Kidney (tissue), 14 donors: ENCODE results near the gene ANKRD1. TPM values are rescaled to one million over a fixed set of nuclear protein-coding genes. Genes with fewer than 3 reads are reported as not detected.

ENCODE experiments used
- DNase-seq, 5 donors: peaks; one replicate each; pipeline ENCODE4 v3.0.0-alpha.2; 2013 to 2020
- FAIRE-seq: peaks from 2 replicates; lab custom pipeline; 2012; peaks lifted over from hg19 to GRCh38; lab: Jason Lieb, UNC
- H3K27ac ChIP-seq, 2 donors: one replicate each; pipeline ENCODE4 v1.7.0; 2013; ENCODE audit warnings: low read depth in 2 of 2, low read length in 2 of 2, inconsistent platforms in 1 of 2
- H3K27me3 ChIP-seq: one replicate; pipeline ENCODE4 v1.7.1; 2013; ENCODE audit warnings: low read length, inconsistent platforms; ENCODE audit not compliant: control insufficient read depth, insufficient read depth
- H3K36me3 ChIP-seq, 3 donors: one replicate each; pipeline versions ENCODE4 v1.7.0 to v1.7.1; 2013; ENCODE audit warnings: low read length in 3 of 3, control low read depth in 1 of 3, inconsistent platforms in 1 of 3; ENCODE audit not compliant: insufficient read depth in 3 of 3, control insufficient read depth in 2 of 3
- H3K4me1 ChIP-seq, 3 donors: one replicate each; pipeline versions ENCODE4 v1.7.0 to v1.7.1; 2013; ENCODE audit warnings: low read length in 3 of 3, inconsistent platforms in 1 of 3, low read depth in 1 of 3; ENCODE audit not compliant: control insufficient read depth in 2 of 3, insufficient read depth in 2 of 3
- H3K4me3 ChIP-seq, 3 donors: one replicate each; pipeline versions ENCODE4 v1.7.0 to v1.8.1; 2013; ENCODE audit warnings: low read length in 3 of 3, control low read depth in 1 of 3, inconsistent platforms in 1 of 3
- H3K9ac ChIP-seq, 3 donors: one replicate each; pipeline versions ENCODE4 v1.7.0 to v1.7.1; 2013; ENCODE audit warnings: low read length in 3 of 3, control low read depth in 1 of 3, inconsistent platforms in 1 of 3
- H3K9me3 ChIP-seq, 3 donors: one replicate each; pipeline versions ENCODE4 v1.7.0 to v1.7.1; 2013; ENCODE audit warnings: low read length in 3 of 3, control low read depth in 1 of 3, inconsistent platforms in 1 of 3; ENCODE audit not compliant: control insufficient read depth in 2 of 3, insufficient read depth in 1 of 3
- CTCF ChIP-seq: IDR thresholded peaks from 3 replicates; pipeline ENCODE4 v1.5.1; 2012; ENCODE audit warnings: mild to moderate bottlenecking, moderate library complexity, borderline replicate concordance; ENCODE audit not compliant: insufficient read depth; ENCODE audit errors: extremely low read depth
- intact Hi-C: fragments of 100-400 bp; cut with DNase I; formaldehyde crosslinking; loops from one replicate; pipeline ENCODE4 v1.11.1; 2022
- polyA plus RNA-seq: library from polyadenylated mRNA; stranded (reverse); fragments of 350-450 nt; fragmentation: Illumina TruSeq; extraction: RNeasy Lipid Tissue Mini Kit (QIAGEN cat#74804); gene quantifications from one replicate; pipeline ENCODE4 v1.2.3, GENCODE V29; 2014; ENCODE audit warnings: low read depth, low replicate concordance; ENCODE audit not compliant: insufficient read depth
- total RNA-seq: library from RNA; stranded (reverse); fragmentation: NEBNext Ultra II Directional; extraction: Animal tissue kit (Norgen Biotek cat#: 25700); gene quantifications from one replicate; pipeline ENCODE4 v1.2.1, GENCODE V29; 2021
- donor health status: control.
- donor health status: control.
- donor health status: control.
- donor health status: control.
- donor health status: control.
- donor health status: DM: yes; HTN: yes; CAD: no.
- donor health status: Normal renal cell carcinoma (clear cell type).

ANKRD1 gene
- total and polyA plus RNA-seq, 2 donors from 2014 or later: 0.58 TPM; not detected in 1

GRCh38 chr10:90965720-90966119 is 44.8 kb upstream of the ANKRD1 start:
- FAIRE-seq: no peak

GRCh38 chr10:90964781-90965465 is 44.0 kb upstream of the ANKRD1 start:
- H3K4me3 ChIP-seq: no peak overlapping the region
- peak in 2 of 5 donors; percentile 31 to 69 for DNase-seq
- no peaks in the 10 kb centered on the region for H3K36me3 ChIP-seq
- no peaks in the 10 kb centered on the region for H3K27me3 ChIP-seq
- FAIRE-seq: no peak
- H3K27ac ChIP-seq: no peak overlapping the region
- H3K4me1 ChIP-seq: no peaks in the 10 kb centered on the region
- intact Hi-C loops: no loop called here
- no peak overlapping the region for H3K9ac ChIP-seq
- TF ChIP-seq CTCF: no peak
- H3K9me3 ChIP-seq: no peaks in the 10 kb centered on the region

More at GRCh38 chr10:90965720-90966119, 44.8 kb upstream of the ANKRD1 start:
- Histone ChIP-seq H3K27me3 (no peaks in the 10 kb centered on the region), H3K4me1 (no peaks in the 10 kb centered on the region), H3K4me3 (no peak overlapping the region), H3K27ac (no peak overlapping the region), H3K9ac (no peak overlapping the region), H3K36me3 (no peaks in the 10 kb centered on the region), H3K9me3 (no peaks in the 10 kb centered on the region)
- intact Hi-C loops: no loop called here
- DNase-seq: no peak
- no peak for TF ChIP-seq CTCF

- Histone ChIP-seq H3K4me3 (no peak overlapping the region), H3K27me3 (no peaks in the 10 kb centered on the region), H3K9ac (no peak overlapping the region), H3K9me3 (no peaks in the 10 kb centered on the region), H3K27ac (no peak overlapping the region), H3K4me1 (no peaks in the 10 kb centered on the region), H3K36me3 (no peaks in the 10 kb centered on the region)
- intact Hi-C loops: no loop called here
- DNase-seq: no peak
- TF ChIP-seq CTCF: no peak
- FAIRE-seq: no peak
These were observed 42.4 kb upstream of the ANKRD1 start for GRCh38 chr10:90963331-90963730.
